ENCODE results near the gene IL19. TPM values are rescaled to one million over a fixed set of nuclear protein-coding genes. Genes with fewer than 3 reads are reported as not detected.

The IL19 gene
- total and polyA plus RNA-seq, 2 donors (not counting 3 experiments of a cell fraction or from before 2014, with no cell fraction given), result not detected

DNA sequence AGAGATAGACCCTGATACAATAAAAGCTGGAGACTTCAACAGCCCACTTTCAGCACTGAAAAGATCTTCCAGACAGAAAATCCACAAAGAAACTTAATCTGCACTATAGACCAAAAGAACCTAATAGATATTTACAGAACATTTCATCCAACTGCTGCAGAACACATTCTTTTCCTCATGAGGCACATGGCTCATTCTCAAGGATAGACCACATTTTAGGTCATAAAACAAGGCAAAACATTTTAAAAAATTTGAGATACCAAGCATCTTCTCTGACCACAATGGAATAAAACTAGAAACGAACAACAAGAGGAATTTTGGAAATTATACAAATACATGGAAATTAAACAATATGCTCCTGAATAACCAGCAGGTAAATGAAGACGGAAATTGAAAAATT, 79.8 kb downstream of the IL19 start:
- Histone ChIP-seq H4K20me1 (replicated peaks; ENCODE audit: control insufficient read depth, extremely low read depth, insufficient read depth, low read length) (no peaks in the 10 kb centered on the region), H3K27ac (ENCODE audit: insufficient read depth, low read depth, low read length) (no peak overlapping the region), H3K9ac (replicated peaks; ENCODE audit: extremely low read depth, insufficient read depth, low read length) (no peak overlapping the region), H3K4me2 (ENCODE audit: insufficient read depth, low read length) (no peak overlapping the region), H2AFZ (ENCODE audit: low read depth, low read length) (no peak overlapping the region), H3K4me3 (replicated peaks in 1 of 3; ENCODE audit: insufficient read depth in 1 of 3, low read depth in 1 of 3, low read length in 3 of 3) (no peak overlapping the region), H3K4me1 (ENCODE audit: control insufficient read depth, extremely low read depth, insufficient read depth, low read length) (no peaks in the 10 kb centered on the region), H3K27me3 (ENCODE audit: control insufficient read depth in 2 of 2, insufficient read depth in 2 of 2, low read length in 2 of 2) (peaks cover 0 to 3% of the 10 kb centered on the region in 2 experiments), H3K9me3 (replicated peaks; ENCODE audit: control insufficient read depth, insufficient read depth, low read length) (no peaks in the 10 kb centered on the region), H3K79me2 (ENCODE audit: control insufficient read depth, insufficient read depth, low read length) (no peaks in the 10 kb centered on the region), H3K9me1 (replicated peaks; ENCODE audit: control insufficient read depth, extremely low read depth, insufficient read depth, low read length) (no peaks in the 10 kb centered on the region), H3K36me3 (ENCODE audit: control insufficient read depth in 2 of 2, extremely low read depth in 1 of 2, insufficient read depth in 2 of 2, low read length in 2 of 2) (no peaks in the 10 kb centered on the region)
- FAIRE-seq, result no peak
- dilution Hi-C loops (cut with MboI; ENCODE audit: extremely low pct_ligation_motif_present, low sequenced_read_pairs), result no loop called here
- TF ChIP-seq, protein P1, sequence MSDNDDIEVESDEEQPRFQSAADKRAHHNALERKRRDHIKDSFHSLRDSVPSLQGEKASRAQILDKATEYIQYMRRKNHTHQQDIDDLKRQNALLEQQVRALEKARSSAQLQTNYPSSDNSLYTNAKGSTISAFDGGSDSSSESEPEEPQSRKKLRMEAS (IDR thresholded peaks at IDR 0.05; ENCODE audit: insufficient read depth, insufficient read length), result no peak
- TF ChIP-seq, protein P2, sequence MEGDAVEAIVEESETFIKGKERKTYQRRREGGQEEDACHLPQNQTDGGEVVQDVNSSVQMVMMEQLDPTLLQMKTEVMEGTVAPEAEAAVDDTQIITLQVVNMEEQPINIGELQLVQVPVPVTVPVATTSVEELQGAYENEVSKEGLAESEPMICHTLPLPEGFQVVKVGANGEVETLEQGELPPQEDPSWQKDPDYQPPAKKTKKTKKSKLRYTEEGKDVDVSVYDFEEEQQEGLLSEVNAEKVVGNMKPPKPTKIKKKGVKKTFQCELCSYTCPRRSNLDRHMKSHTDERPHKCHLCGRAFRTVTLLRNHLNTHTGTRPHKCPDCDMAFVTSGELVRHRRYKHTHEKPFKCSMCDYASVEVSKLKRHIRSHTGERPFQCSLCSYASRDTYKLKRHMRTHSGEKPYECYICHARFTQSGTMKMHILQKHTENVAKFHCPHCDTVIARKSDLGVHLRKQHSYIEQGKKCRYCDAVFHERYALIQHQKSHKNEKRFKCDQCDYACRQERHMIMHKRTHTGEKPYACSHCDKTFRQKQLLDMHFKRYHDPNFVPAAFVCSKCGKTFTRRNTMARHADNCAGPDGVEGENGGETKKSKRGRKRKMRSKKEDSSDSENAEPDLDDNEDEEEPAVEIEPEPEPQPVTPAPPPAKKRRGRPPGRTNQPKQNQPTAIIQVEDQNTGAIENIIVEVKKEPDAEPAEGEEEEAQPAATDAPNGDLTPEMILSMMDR (IDR thresholded peaks at IDR 0.05; ENCODE audit: extremely low read depth in 1 of 2, insufficient read depth in 1 of 2, low read depth in 1 of 2, low read length in 2 of 2), result no peak
- TF ChIP-seq GATA2 (IDR thresholded peaks at IDR 0.05; ENCODE audit: insufficient read depth, insufficient read length, low read depth, low read length), result no peak
- TF ChIP-seq EZH2 (IDR thresholded peaks at IDR 0.05; ENCODE audit: borderline replicate concordance, low read depth, low read length, severe bottlenecking), result no peak
- TF ChIP-seq POLR2AphosphoS5 (IDR thresholded peaks at IDR 0.05; ENCODE audit: insufficient read depth, low read depth, low read length), result no peak
- TF ChIP-seq POLR2A (IDR thresholded peaks at IDR 0.05; ENCODE audit: low read depth, low read length), result no peak
- TF ChIP-seq JUN (IDR thresholded peaks at IDR 0.05; ENCODE audit: borderline replicate concordance, insufficient read depth, insufficient read length, low read depth), result no peak
- TF ChIP-seq FOS (IDR thresholded peaks at IDR 0.05; ENCODE audit: borderline replicate concordance, insufficient read depth, low read length), result no peak
- TF ChIP-seq MYC (IDR thresholded peaks at IDR 0.05; ENCODE audit: low read depth, low read length), result no peak
- intact Hi-C loops (cut with micrococcal nuclease), result no loop called here
- no TSS peak for BruUV-seq (replicated peaks)
- CTCF ChIA-PET, result no interaction called here
- DNase-seq (ENCODE audit: low read depth, low spot score), result no peak
- POLR2A ChIA-PET, result no interaction called here

All from endothelial cell of umbilical vein (primary cell).